ENCODE results near the gene RIC8B. TPM values are rescaled to one million over a fixed set of nuclear protein-coding genes. Genes with fewer than 3 reads are reported as not detected.

RIC8B gene
- total RNA-seq, 1 donor from 2014 or later: 28.6 TPM

GRCh38 chr12:106783515-106783914 lies 9.0 kb downstream of the RIC8B start:
- ATAC-seq (no peak), DNase-seq (no peak)
- intact Hi-C loops (cut with micrococcal nuclease): no loop called here

GRCh38 chr12:106790020-106790419 lies 15.5 kb downstream of the RIC8B start:
- intact Hi-C loops (cut with micrococcal nuclease): no loop called here
- no peak for DNase-seq
- ATAC-seq: no peak

GRCh38 chr12:106791531-106791930 lies 17.0 kb downstream of the RIC8B start:
- intact Hi-C loops (cut with micrococcal nuclease): no loop called here
- ATAC-seq (no peak), DNase-seq (no peak)

- no peak for DNase-seq
- intact Hi-C loops (cut with micrococcal nuclease): no loop called here
- ATAC-seq: no peak
These were observed 19.9 kb downstream of the RIC8B start for GRCh38 chr12:106794369-106794768.

GRCh38 chr12:106801167-106801708 lies 26.8 kb downstream of the RIC8B start:
- intact Hi-C loops (cut with micrococcal nuclease): no loop called here
- no peak for DNase-seq
- no peak for ATAC-seq

GRCh38 chr12:106801830-106802533 lies 27.5 kb downstream of the RIC8B start:
- ATAC-seq (peak; percentile 83), DNase-seq (no peak)
- intact Hi-C loops (cut with micrococcal nuclease): no loop called here

- no peak for ATAC-seq
- intact Hi-C loops (cut with micrococcal nuclease): no loop called here
- no peak for DNase-seq
These were observed 30.2 kb downstream of the RIC8B start for GRCh38 chr12:106804668-106805067.

- DNase-seq (no peak), ATAC-seq (no peak)
- intact Hi-C loops (cut with micrococcal nuclease): no loop called here
These were observed 40.2 kb downstream of the RIC8B start for GRCh38 chr12:106814714-106815113.

- intact Hi-C loops (cut with micrococcal nuclease): no loop called here
- ATAC-seq (no peak), DNase-seq (no peak)
These were observed 41.3 kb downstream of the RIC8B start for GRCh38 chr12:106815741-106816140.

- no peak for DNase-seq
- ATAC-seq: no peak
- intact Hi-C loops (cut with micrococcal nuclease): no loop called here
These were observed 41.7 kb downstream of the RIC8B start for GRCh38 chr12:106816231-106816630.

GRCh38 chr12:106819991-106820390 lies 45.5 kb downstream of the RIC8B start:
- DNase-seq: no peak
- no peak for ATAC-seq
- intact Hi-C loops (cut with micrococcal nuclease): no loop called here

GRCh38 chr12:106831699-106832098 lies 57.2 kb downstream of the RIC8B start:
- intact Hi-C loops (cut with micrococcal nuclease): no loop called here
- ATAC-seq (no peak), DNase-seq (no peak)

GRCh38 chr12:106837782-106838181 lies 63.3 kb downstream of the RIC8B start:
- intact Hi-C loops (cut with micrococcal nuclease): no loop called here
- DNase-seq: no peak
- ATAC-seq: no peak

- ATAC-seq: no peak
- no peak for DNase-seq
- intact Hi-C loops (cut with micrococcal nuclease): no loop called here
These were observed 64.9 kb downstream of the RIC8B start for GRCh38 chr12:106839333-106839732.

- DNase-seq (no peak), ATAC-seq (peak; percentile 48)
- intact Hi-C loops (cut with micrococcal nuclease): no loop called here
These were observed 65.8 kb downstream of the RIC8B start for GRCh38 chr12:106840243-106840642.

- intact Hi-C loops (cut with micrococcal nuclease): no loop called here
- ATAC-seq (peak; percentile 85), DNase-seq (no peak)
These were observed 67.2 kb downstream of the RIC8B start for GRCh38 chr12:106841510-106842302.

- DNase-seq (no peak), ATAC-seq (no peak)
- intact Hi-C loops (cut with micrococcal nuclease): no loop called here
These were observed 71.4 kb downstream of the RIC8B start for GRCh38 chr12:106845902-106846301.

- ATAC-seq (no peak), DNase-seq (no peak)
- intact Hi-C loops (cut with micrococcal nuclease): no loop called here
These were observed 73.4 kb downstream of the RIC8B start for GRCh38 chr12:106847861-106848260.

GRCh38 chr12:106851306-106851705 lies 76.8 kb downstream of the RIC8B start:
- intact Hi-C loops (cut with micrococcal nuclease): no loop called here
- ATAC-seq (no peak), DNase-seq (no peak)

- no peak for DNase-seq
- ATAC-seq: peak; percentile 93
- intact Hi-C loops (cut with micrococcal nuclease): no loop called here
These were observed 80.2 kb downstream of the RIC8B start for GRCh38 chr12:106854723-106855122.

Data from left ventricle myocardium superior (tissue), 1 donor.